ENCODE measurements around the gene ZGRF1. TPM values are rescaled to one million over a fixed set of nuclear protein-coding genes. Genes with fewer than 3 reads are reported as not detected.
"Not testable (repeated sequence)": the region's sequence is repeated elsewhere in the genome, so short reads cannot be mapped to it uniquely, and the experiment has no call there.

Gene ZGRF1
- total RNA-seq, 2 experiments from 2014 or later: 41.8 to 59.5 TPM

DNA sequence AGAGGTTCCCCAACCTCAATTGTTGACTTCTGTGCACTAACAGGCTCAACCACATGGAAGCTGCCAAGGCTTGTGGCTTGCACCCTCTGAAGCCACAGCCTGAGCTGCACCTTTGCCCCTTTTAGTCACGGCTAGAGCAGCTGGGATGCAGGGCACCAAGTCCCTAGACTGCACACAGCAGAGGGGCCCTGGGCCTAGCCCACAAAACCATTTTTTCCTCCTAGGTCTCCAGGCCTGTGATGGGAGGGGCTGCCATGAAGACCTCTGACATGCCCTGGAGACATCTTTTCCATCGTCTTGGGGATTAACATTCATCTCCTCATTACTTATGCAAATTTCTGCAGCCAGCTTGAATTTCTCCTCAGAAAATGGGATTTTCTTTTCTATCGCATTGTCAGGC, 145.9 kb downstream of the ZGRF1 start:
- peaks cover 12% of the 10 kb centered on the region for H3K9me3 Mint-ChIP-seq (ENCODE audit: low read depth)
- H3K4me1 Mint-ChIP-seq, H3K27ac Mint-ChIP-seq, CTCF ChIA-PET, ATAC-seq, H3K27me3 Mint-ChIP-seq, H3K36me3 Mint-ChIP-seq, H3K4me3 Mint-ChIP-seq, DNase-seq: not testable (repeated sequence)

Small RNAs within 50 kb of the gene (microRNA-seq; reads per million reads assigned to microRNA genes)
- 5.1 reads per million, percentile 13 among the genes with 10 or more reads in this experiment for gene MIR302A
- 6.4 reads per million, percentile 18 among the genes with 10 or more reads in this experiment for gene MIR302B
- not detected for gene MIR302C
- gene MIR302D: 3.0 reads per million
- gene MIR367: not detected

Other genes starting within 250 kb of the ZGRF1 start
- under 1 TPM in 1 of 2 experiments, not detected in 1; 0.12 TPM for gene NEUROG2, start 120.7 kb downstream of the ZGRF1 start, total RNA-seq
- gene LARP7, start 234 bp upstream of the ZGRF1 start, total RNA-seq: 10 to 100 TPM; 53.3 to 53.6 TPM

All from activated CD8-positive, alpha-beta memory T cell treated with anti-CD3 and anti-CD28 coated beads, Interleukin-2, amount 10 ng/mL, durations not matched to agents 7 days and 5 days (primary cell).